ENCODE measurements around the gene MARCHF4. TPM values are rescaled to one million over a fixed set of nuclear protein-coding genes. Genes with fewer than 3 reads are reported as not detected.

The MARCHF4 gene, protein sequence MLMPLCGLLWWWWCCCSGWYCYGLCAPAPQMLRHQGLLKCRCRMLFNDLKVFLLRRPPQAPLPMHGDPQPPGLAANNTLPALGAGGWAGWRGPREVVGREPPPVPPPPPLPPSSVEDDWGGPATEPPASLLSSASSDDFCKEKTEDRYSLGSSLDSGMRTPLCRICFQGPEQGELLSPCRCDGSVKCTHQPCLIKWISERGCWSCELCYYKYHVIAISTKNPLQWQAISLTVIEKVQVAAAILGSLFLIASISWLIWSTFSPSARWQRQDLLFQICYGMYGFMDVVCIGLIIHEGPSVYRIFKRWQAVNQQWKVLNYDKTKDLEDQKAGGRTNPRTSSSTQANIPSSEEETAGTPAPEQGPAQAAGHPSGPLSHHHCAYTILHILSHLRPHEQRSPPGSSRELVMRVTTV
- 1 to 10 TPM in 1 of 6 donors, under 1 TPM in 5; 0.19 to 1.2 (median 0.34) TPM for total RNA-seq
- 1 to 10 TPM; 1.7 to 4.1 TPM for polyA plus RNA-seq

DNA sequence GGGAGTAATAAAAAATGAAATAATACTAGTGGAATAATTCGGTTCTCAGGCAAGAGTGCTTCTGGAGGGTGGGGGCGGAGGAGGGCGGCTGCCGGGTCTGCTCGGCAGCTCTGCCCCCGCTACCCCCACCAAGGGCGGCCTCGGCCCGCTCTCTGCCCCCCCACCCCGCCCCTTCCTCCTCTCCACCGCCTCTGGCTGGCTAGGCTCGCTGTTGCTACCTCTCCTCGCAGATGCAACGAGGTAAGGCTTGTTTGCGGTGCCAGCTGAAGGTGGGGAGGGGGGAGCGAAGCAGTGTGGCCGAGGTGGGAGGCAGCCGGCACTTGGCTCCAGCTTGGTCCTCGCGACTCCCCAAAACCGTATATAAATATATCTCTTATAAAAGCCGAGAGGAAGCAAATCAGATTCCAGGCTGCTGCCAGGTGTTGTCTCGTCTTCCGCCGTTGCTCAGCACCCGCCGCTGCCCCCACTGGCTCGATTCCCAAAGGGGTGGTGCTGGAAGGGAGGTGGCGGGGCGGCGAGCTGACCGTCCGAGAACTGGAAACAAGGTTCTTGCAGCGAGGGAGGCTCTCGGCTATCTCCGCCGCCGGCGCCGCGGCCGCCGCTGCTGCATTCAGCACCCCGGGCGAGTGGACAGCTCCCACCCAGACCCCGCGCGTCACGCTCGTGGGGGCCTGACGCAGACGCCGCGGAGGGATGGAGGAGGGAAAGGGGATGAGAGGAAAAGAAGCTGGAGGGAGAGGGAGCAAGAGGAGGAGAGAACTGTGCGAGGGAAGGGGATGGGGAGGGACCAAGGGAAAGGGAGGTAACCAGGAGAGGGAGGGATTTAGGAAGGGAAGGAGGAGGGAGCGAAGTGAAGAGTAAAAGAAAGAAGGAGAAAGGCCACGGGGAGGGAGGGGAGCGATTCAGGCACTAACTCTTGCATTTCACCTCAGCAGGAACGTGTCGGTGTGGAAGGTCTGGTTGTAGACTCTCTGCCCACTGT lies at the start of gene MARCHF4:
Gene MARCHF4 (minus strand): TSS at position 763 of the 982 bp plus-strand sequence. CDS start 2,223 bp downstream, outside the sequence.
- DNase-seq (peak; percentile 53 to 93 (median 72)), ATAC-seq (peak; percentile 92 to 99 (median 93)), FAIRE-seq (no peak)
- 1% methylated on average over 57 to 60 of the region's 60 CpGs for WGBS, 2 donors
- peak within 1 kb of the TSS in 3 of 4 donors; percentile 2 to 41 (median 20) for H3K4me3 ChIP-seq
- TF ChIP-seq, protein P1, sequence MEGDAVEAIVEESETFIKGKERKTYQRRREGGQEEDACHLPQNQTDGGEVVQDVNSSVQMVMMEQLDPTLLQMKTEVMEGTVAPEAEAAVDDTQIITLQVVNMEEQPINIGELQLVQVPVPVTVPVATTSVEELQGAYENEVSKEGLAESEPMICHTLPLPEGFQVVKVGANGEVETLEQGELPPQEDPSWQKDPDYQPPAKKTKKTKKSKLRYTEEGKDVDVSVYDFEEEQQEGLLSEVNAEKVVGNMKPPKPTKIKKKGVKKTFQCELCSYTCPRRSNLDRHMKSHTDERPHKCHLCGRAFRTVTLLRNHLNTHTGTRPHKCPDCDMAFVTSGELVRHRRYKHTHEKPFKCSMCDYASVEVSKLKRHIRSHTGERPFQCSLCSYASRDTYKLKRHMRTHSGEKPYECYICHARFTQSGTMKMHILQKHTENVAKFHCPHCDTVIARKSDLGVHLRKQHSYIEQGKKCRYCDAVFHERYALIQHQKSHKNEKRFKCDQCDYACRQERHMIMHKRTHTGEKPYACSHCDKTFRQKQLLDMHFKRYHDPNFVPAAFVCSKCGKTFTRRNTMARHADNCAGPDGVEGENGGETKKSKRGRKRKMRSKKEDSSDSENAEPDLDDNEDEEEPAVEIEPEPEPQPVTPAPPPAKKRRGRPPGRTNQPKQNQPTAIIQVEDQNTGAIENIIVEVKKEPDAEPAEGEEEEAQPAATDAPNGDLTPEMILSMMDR (IDR thresholded peaks at IDR 0.05) = no peak
- intact Hi-C loops (cut with DNase I) = no loop called here
- no peaks in the 10 kb centered on the region for H3K36me3 ChIP-seq
- no peaks in the 10 kb centered on the region for H3K9me3 ChIP-seq
- peaks cover 0 to 26% (median 3%) of the 10 kb centered on the region in 4 donors for H3K27me3 ChIP-seq
- no peak within 1 kb of the TSS for H3K27ac ChIP-seq
- peaks cover 0 to 4% (median 0%) of the 10 kb centered on the region in 3 donors for H3K4me1 ChIP-seq

DNA sequence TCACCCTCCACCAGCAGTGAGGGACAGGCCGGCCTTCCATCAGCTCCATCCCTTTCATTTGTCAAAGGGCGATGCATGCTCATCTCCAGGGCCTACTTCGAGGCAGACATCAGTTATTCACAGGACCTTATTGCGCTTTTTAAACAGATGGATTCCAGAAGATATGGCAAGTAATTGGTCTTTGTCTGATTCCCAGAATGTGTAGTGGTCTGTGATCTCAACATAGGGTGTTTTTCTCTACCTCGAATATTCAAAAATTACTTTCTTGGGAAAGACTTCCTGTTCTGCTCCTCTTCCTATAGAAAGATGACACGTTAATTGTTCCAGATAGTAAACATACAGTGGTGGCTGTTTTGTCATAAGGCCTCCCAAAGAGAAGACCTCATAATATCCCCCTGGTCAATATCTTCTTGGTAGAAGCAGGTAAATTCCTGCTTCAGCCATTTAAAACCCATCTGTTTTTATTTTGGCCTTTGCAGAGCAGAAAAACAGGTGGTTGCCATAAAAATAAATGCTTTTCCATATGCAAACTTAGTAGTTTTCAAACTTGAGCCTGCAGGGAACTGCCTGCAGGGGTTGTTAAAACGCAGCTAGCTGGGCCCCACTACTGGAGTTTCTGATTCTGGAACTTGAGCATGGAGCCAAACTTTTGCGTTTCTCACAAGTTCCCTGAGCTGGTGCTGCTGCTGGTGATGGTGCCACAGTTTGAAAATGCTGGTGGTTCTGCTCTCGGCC lies 48.3 kb upstream of the MARCHF4 start:
- Histone ChIP-seq H3K4me3 (no peak overlapping the region), H3K36me3 (peaks cover 9 to 39% (median 16%) of the 10 kb centered on the region in 3 donors), H3K9me3 (no peaks in the 10 kb centered on the region), H3K4me1 (no peaks in the 10 kb centered on the region), H3K27me3 (no peaks in the 10 kb centered on the region), H3K27ac (no peak overlapping the region)
- ATAC-seq = no peak
- no peak for FAIRE-seq
- TF ChIP-seq, protein P1 (IDR thresholded peaks at IDR 0.05) = no peak
- intact Hi-C loops (cut with DNase I) = no loop called here
- 90% methylated on average over 9 of the region's 9 CpGs for WGBS, 2 donors
- DNase-seq = no peak

DNA sequence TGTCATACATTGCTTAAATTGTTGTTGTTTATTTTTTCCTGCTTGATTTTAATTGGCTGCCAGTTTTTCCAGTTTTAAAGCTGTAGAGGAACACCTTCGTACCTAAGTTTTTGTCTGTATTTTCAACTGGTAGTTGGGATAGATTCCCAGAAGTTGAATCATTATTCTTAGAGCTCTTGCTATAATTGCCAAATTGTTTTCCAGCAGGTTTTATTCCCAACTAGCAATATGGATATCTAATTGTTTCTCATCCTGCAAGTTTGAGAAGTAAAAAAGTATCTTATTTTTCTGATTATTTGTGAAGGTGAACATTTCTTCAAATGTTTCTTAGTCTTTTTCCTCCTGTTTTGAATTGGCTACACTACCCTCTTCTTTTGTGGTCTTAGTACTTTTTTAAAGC lies 46.7 kb upstream of the MARCHF4 start:
- WGBS, 2 donors = 84 to 88% methylated on average over 1 of the region's 1 CpG
- TF ChIP-seq, protein P1 (IDR thresholded peaks at IDR 0.05) = no peak
- no peaks in the 10 kb centered on the region for H3K9me3 ChIP-seq
- H3K4me1 ChIP-seq = no peaks in the 10 kb centered on the region
- no peak for DNase-seq
- no peak for ATAC-seq
- FAIRE-seq = no peak
- no peak overlapping the region for H3K4me3 ChIP-seq
- peaks cover 6 to 27% (median 9%) of the 10 kb centered on the region in 3 donors for H3K36me3 ChIP-seq
- intact Hi-C loops (cut with DNase I) = no loop called here
- no peaks in the 10 kb centered on the region for H3K27me3 ChIP-seq
- H3K27ac ChIP-seq = no peak overlapping the region

DNA sequence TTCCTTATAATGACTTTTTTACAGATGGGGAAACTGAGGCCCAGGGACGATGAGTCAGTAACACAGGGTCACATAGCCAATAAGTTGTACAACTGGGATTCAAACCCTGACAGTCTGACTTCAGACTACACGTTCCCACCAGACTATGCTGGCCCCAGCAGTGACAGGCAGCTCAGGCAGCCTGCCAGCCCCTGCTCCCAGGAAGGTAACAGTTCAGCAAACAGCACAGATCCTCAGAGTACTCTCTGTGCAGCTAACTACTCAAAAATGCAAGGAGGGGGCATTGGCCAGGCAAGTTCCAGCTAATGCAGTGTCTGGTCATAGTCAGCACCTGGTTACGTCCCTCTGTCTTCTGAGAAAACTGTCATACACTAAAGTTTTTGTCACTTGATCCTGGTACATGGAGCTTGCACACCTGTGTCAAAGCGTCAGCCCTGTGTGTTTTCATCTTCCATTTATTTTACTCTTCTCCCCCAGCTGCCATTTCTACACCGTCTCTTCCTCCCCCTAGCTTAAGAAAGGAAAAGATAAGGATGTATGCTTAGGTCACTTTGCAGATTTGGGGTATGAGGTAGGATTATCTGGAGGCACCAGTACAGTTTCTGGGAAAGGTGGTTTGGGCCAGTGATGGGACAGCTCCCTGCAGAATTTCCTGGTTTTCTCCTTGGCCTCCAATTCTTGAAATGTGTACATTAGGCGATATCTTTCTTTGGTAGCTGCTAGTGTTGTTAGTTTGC lies 44.5 kb upstream of the MARCHF4 start:
- TF ChIP-seq, protein P1 (IDR thresholded peaks at IDR 0.05) = no peak
- H3K4me1 ChIP-seq = peaks cover 0 to 4% (median 3%) of the 10 kb centered on the region in 3 donors
- no peak for FAIRE-seq
- H3K9me3 ChIP-seq = no peaks in the 10 kb centered on the region
- no peak for ATAC-seq
- H3K27ac ChIP-seq = no peak overlapping the region
- H3K4me3 ChIP-seq = no peak overlapping the region
- no peaks in the 10 kb centered on the region for H3K27me3 ChIP-seq
- WGBS, 2 donors = 81 to 84% methylated on average over 6 of the region's 6 CpGs
- intact Hi-C loops (cut with DNase I) = no loop called here
- no peak for DNase-seq
- peaks cover 0 to 16% (median 0%) of the 10 kb centered on the region in 3 donors for H3K36me3 ChIP-seq

Measured in pancreas (tissue), 10 donors.